ENCODE results near the gene RABGAP1L.
"Not testable (repeated sequence)": the region's sequence is repeated elsewhere in the genome, so short reads cannot be mapped to it uniquely, and the experiment has no call there.

The RABGAP1L gene

DNA sequence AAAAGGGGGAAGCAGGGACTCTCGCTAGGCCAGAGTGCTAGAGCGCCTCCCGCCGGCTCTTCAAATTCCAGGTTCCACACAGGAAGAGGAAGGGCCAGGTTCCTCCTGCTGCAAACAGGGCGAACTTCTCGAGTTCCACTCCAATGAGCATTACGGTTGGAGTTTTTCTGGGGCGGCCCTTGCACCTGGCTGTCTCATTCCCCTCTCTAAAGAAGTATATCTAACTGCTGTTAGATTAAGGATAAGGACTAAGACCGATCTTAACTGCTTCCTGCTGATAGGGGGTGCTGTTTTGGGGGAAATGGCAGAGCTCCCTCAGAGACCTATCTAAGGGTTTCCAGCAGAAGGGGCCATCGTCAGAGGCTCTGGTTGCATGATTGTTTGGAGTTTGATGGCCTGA is 138.0 kb downstream of the RABGAP1L start:
- DNase-seq (ENCODE audit: low spot score) = no peak

GRCh38 chr1:174301295-174302077 is 142.2 kb downstream of the RABGAP1L start:
- DNase-seq (ENCODE audit: low spot score) = no peak

DNA sequence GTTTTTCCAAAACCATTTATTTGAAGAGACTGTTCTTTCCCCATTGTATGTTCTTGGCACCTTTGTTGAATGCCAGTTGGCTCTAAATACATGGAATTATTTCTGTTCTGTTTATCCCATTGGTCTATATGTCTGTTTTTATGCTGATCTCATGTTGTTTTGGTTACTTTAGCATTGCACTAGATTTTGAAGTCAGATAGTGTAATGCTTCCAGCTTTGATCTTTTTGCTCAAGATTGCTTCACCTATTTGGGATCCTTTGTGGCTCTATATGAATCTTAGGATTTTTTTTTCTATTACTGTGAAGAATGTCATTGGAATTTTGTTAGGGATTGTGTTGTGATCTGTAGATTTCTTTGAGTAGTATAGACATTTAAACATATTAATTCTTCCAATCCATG is 149.3 kb downstream of the RABGAP1L start:
- no peak for DNase-seq (ENCODE audit: low spot score)

GRCh38 chr1:174309490-174309889 is 150.2 kb downstream of the RABGAP1L start:
- no peak for DNase-seq (ENCODE audit: low spot score)

- DNase-seq (ENCODE audit: low spot score) = no peak
Observed at GRCh38 chr1:174314433-174314832, 155.1 kb downstream of the RABGAP1L start.

GRCh38 chr1:174315239-174315638 is 155.9 kb downstream of the RABGAP1L start:
- no peak for DNase-seq (ENCODE audit: low spot score)

DNA sequence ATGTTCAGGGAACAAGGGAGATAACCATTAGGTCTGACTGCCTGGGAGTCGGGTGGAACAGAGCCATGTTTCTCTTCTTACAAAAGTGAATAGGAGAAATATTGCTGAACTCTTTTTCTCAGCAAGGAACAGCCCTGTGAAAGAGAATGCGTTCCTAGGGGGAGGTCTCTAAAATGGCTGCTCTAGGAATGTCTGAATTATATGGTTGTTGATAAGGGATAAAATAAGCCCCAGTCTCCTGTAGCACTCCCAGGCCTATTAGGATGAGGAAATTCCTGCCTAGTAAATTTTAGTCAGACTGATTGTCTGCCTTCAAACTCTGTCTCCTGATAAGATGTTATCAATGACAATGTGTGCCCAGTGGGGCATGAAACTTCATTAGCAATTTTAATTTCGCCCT is 161.6 kb downstream of the RABGAP1L start:
- not testable (repeated sequence) for DNase-seq (ENCODE audit: low spot score)

GRCh38 chr1:174322202-174322862 is 163.0 kb downstream of the RABGAP1L start:
- no peak for DNase-seq (ENCODE audit: low spot score)

GRCh38 chr1:174324493-174324892 is 165.2 kb downstream of the RABGAP1L start:
- no peak for DNase-seq (ENCODE audit: low spot score)

GRCh38 chr1:174324939-174325338 is 165.6 kb downstream of the RABGAP1L start:
- no peak for DNase-seq (ENCODE audit: low spot score)

DNA sequence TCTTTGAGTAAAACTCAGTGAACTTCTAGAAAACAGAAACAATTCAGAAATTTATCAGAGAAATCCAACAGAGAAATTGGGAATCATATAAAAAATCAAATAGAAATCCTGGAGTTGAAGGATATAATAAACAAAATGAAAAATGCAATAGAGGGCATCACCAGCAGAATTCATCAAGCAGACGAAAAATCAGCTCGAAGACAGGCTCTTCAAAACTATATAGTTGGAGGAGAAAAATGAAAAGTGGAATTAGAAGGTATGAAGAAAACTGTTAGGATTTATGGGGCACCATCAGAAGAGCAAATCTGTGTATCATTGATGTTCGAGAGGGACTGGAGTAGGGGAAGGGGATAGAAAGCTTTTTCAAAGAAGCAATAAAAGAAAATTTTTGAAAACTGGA is 167.0 kb downstream of the RABGAP1L start:
- no peak for DNase-seq (ENCODE audit: low spot score)

GRCh38 chr1:174333437-174333836 is 174.1 kb downstream of the RABGAP1L start:
- DNase-seq (ENCODE audit: low spot score) = no peak

DNA sequence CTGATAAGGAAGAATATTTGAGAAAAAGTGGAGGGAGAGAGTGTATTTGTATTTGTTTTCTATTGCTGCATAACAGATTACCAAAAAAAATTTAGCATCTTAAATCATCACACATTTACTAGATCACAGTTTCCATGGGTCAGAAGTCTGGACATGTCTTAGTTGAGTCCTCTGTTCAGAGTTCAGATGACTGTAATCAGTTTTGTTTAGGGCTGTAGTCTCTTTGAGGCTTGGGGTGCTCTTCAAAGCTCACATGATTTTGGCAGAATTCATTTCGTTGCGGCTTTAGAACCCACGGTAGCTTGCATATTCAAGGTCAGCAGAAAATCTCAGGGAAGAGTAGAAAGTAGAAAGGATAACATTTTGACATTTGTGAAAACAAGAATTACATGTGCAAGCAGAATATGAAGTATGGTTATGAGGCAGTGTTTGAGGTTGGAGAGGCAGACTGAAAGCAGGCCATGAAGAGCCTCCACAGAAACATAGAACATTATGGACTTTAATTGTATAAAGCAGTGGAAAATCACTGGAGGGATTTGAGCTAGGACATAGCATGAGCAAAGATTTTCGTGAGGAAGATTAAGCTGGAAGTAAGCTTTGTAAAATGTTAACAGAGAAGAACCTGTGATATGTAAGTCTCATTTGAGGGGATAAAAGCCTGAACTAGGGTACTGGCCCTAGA is 177.8 kb downstream of the RABGAP1L start:
- DNase-seq (ENCODE audit: low spot score) = peak; percentile 70

GRCh38 chr1:174340404-174340803 is 181.1 kb downstream of the RABGAP1L start:
- DNase-seq (ENCODE audit: low spot score) = not testable (repeated sequence)

DNA sequence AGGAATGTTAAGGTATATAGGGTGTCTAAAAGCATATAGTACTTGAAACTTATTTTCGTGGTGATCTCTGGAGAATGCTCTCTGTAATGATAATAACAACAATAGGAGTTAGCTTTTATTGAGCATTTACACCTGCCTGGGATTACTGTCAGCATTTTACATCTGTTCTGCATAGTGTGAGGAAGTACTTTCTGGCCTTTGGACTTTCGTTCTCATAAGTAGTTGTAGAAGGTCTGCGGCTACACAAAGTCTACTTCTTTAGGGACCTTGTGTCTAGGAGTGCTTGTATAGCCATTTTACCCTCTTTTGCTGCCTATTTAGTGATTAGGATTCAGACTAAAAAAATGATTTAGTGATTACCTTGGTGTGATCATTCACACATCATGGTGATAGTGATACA is 184.8 kb downstream of the RABGAP1L start:
- no peak for DNase-seq (ENCODE audit: low spot score)

GRCh38 chr1:174352117-174352516 is 192.8 kb downstream of the RABGAP1L start:
- DNase-seq (ENCODE audit: low spot score) = no peak

- DNase-seq (ENCODE audit: low spot score) = no peak
Observed at GRCh38 chr1:174352883-174353608, 193.7 kb downstream of the RABGAP1L start.

- DNase-seq (ENCODE audit: low spot score) = no peak
Observed at GRCh38 chr1:174358344-174358743, 199.0 kb downstream of the RABGAP1L start.

DNA sequence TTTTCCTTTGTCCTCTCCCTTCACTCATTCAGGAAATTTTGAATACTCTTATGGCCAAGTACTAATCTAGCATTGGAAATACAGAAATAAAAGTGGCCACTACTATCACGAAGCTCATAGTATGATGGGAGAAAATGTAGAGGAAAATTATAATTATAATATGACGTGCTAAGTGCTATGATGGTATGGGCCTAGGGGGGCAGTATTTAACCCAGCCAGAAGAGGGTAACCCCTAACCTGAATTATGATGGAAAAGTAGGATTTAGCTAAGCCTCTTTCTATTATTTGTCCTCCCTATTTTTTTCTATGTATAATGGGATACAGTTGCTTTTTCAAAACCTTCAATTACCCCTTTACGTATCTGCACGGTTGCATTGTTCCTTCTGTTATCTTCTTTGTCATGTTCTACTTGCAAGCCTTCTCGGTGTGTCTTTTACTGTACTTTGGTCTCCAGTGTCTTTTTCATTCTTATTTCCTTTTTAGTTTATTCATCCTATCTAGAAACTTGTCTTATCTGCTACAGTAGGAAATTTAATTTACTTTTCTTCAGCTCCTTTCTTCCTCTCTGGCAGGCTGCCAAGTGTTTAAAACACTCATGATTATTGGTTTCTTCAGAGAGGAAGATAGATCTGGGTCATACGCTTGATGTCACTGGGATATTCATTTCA is 199.6 kb downstream of the RABGAP1L start:
- DNase-seq (ENCODE audit: low spot score) = no peak

GRCh38 chr1:174359454-174359805 is 200.1 kb downstream of the RABGAP1L start:
- peak; percentile 76 for DNase-seq (ENCODE audit: low spot score)

DNA sequence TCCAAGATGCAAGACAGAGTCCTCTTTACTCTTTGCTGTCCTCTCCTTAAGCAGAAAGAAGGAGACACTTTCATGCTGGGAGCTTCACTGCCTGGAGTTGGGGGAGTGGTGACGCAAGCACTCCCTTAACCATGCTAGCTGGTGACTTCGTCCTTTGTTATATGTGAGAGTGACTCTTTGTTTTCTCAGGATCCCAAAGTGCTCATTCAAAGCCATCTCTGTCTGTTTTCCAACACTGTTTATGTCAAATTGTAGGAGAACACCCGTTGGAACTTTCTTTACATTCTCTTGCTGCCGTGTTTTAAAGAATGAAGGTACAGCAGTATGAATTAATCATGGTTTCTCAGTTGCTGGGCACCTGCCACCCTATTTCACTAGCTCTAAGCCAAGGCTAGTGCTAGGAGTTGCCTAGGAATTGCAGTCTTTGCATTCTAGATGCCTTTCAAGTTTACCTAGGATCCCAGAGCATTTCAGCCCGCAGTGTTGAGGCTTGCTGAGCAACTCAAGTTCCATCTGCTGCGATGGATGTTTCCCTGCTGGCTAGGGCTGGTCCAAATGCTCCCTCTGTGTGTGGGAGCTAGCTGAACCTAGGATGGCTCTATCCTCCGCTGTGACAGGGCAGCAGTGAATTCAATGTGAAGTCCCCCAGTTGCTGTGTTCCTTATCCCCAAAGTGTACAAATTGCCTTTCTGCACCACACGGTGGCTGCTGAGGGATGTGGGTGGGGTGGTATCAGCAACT is 205.8 kb downstream of the RABGAP1L start:
- DNase-seq (ENCODE audit: low spot score) = peak; percentile 71
